HG03565 (cell line): ENCODE data around the gene ZNF143.
A peak's percentile ranks its signal among the peaks of the same experiment; 100 is the strongest.
"Not testable (repeated sequence)": the region's sequence is repeated elsewhere in the genome, so short reads cannot be mapped to it uniquely, and the experiment has no call there.

Experiments used
- ATAC-seq: cut with Tn5 transposase; IDR thresholded peaks from one replicate; pipeline ENCODE4 v1.9.1; 2021; ENCODE audit warnings: mild to moderate bottlenecking, moderate library complexity; ENCODE audit not compliant: unreplicated experiment

Gene ZNF143

GRCh38 chr11:9460322-9461062 lies at the start of gene ZNF143:
Gene ZNF143, plus strand, starts transcription at chr11:9461012. Its CDS starts 10,297 bp downstream, at chr11:9471309.
- ATAC-seq: peak; percentile 74

GRCh38 chr11:9428706-9429105 lies 32.1 kb upstream of the ZNF143 start:
- ATAC-seq: no peak

- ATAC-seq: no peak
Observed at GRCh38 chr11:9438611-9439010, 22.2 kb upstream of the ZNF143 start.

GRCh38 chr11:9446230-9446629 lies 14.6 kb upstream of the ZNF143 start:
- ATAC-seq: no peak

- no peak for ATAC-seq
Observed at GRCh38 chr11:9448576-9449352, 12.0 kb upstream of the ZNF143 start.

GRCh38 chr11:9452023-9452422 lies 8.8 kb upstream of the ZNF143 start:
- not testable (repeated sequence) for ATAC-seq

GRCh38 chr11:9455722-9456121 lies 5.1 kb upstream of the ZNF143 start:
- no peak for ATAC-seq

- ATAC-seq: no peak
Observed at GRCh38 chr11:9459667-9460321, 1.0 kb upstream of the ZNF143 start.

GRCh38 chr11:9461063-9461759 lies 399 bp downstream of the ZNF143 start:
- ATAC-seq: peak; percentile 35

- ATAC-seq: no peak
Observed at GRCh38 chr11:9461760-9462134, 935 bp downstream of the ZNF143 start.

GRCh38 chr11:9462172-9462799 lies 1.5 kb downstream of the ZNF143 start:
- ATAC-seq: no peak

- ATAC-seq: no peak
Observed at GRCh38 chr11:9462806-9463537, 2.2 kb downstream of the ZNF143 start.

- ATAC-seq: no peak
Observed at GRCh38 chr11:9470765-9471164, 10.0 kb downstream of the ZNF143 start.

GRCh38 chr11:9473408-9473807 lies 12.6 kb downstream of the ZNF143 start:
- ATAC-seq: no peak

GRCh38 chr11:9479899-9480298 lies 19.1 kb downstream of the ZNF143 start:
- no peak for ATAC-seq

GRCh38 chr11:9489080-9489765 lies 28.4 kb downstream of the ZNF143 start:
- ATAC-seq: no peak

- ATAC-seq: no peak
Observed at GRCh38 chr11:9490376-9490775, 29.6 kb downstream of the ZNF143 start.

- ATAC-seq: no peak
Observed at GRCh38 chr11:9493492-9493891, 32.7 kb downstream of the ZNF143 start.

- no peak for ATAC-seq
Observed at GRCh38 chr11:9494316-9494715, 33.5 kb downstream of the ZNF143 start.
